ENCODE data around the gene PARP8.

PARP8 gene

DNA sequence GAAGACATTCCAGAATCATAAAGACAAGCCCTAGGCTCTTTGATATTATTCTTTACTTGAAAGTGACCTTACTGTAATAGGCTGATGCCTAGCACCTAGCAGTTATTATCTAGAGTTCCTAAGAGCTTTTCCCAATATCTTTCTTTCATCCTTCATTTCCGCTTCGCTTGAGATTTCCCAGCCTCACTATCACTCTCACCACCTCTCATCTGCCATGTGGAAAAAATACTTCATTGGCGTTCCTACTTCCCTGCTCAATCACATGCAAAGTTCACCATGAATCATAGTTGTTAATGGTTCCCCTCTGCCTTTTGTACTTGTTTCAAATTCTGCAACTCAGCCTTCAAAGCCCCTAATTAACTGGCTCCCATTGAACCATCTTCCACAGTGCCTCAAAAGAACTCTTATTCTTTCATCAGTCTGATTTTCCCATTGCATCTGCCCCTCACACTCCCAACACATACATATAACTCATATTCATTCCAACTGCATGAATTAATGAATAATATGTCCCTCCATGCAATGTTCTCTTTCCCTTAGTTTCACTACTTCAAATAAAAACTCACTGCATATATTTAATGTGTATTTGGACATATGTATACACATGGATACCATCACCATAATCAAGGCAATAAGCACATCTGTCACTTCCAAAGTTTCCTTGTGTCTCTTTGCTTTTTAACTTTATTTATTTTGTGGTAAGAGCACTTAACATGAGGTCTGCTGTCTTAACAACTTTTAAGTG lies 221.6 kb downstream of the PARP8 start:
- no peak for DNase-seq (ENCODE audit: low read depth in 1 of 2, low spot score in 1 of 2)

DNA sequence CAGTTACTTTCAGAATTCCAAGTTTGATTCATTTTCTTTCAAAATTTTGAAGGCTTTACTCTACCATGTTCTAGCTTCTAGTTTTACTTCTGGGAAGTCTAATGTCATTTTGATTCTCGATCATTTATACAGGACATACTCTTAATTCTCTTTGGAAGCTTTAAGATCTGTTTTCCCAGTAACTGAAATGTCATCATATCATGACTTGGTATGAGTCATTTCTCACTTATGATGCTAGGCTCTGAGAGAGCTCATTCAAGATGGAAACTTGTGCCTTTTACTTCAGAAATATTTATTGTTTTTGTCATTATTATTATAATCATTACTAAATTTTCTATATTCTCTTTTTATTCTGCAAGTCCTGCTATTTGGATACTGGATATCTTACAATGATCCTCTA lies 222.3 kb downstream of the PARP8 start:
- no peak for DNase-seq (ENCODE audit: low read depth in 1 of 2, low spot score in 1 of 2)

DNA sequence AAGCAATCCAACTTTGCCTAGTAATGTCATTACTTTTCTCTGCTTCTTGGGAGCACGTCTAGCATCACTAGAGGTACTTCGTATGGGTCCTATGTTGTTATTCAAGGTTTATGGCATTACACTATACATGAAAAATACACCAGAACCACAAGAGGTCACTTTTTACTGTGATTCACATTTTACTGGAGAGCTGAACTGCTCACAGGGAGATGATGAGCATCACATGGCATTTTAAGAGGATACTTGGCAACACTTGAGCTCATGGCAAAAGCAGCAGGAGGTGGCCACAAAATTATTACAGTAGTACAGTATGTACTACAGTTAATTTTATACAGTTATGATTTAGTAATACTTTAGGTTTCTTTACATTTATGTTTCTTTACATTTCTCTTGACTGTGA lies 223.4 kb downstream of the PARP8 start:
- no peak for DNase-seq (ENCODE audit: low read depth in 1 of 2, low spot score in 1 of 2)

All from activated CD4-positive, alpha-beta T cell treated with anti-CD3 and anti-CD28 coated beads, Interleukin-2, amount 50 U/mL, for 24 hours (primary cell).